Spinal cord (tissue), 10 donors: ENCODE data around the gene DAPL1. TPM values are rescaled to one million over a fixed set of nuclear protein-coding genes. Genes with fewer than 3 reads are reported as not detected.

Experiments used
- DNase-seq, 6 donors: peaks; one replicate each; pipeline versions ENCODE4 v3.0.0 to v3.0.0-alpha.2; 2013 to 2015; ENCODE audit warnings: low spot score in 6 of 6, low read depth in 4 of 6
- H3K27ac ChIP-seq: one replicate; pipeline ENCODE4 v1.5.1; 2013; ENCODE audit warnings: low read depth, low read length, control low read depth
- H3K27me3 ChIP-seq: one replicate; pipeline ENCODE4 v1.6.1; 2013; ENCODE audit warnings: low read length; ENCODE audit not compliant: control insufficient read depth, insufficient read depth
- H3K36me3 ChIP-seq: one replicate; pipeline ENCODE4 v1.6.1; 2013; ENCODE audit warnings: low read length; ENCODE audit not compliant: control insufficient read depth, insufficient read depth
- H3K4me1 ChIP-seq: one replicate; pipeline ENCODE4 v1.6.1; 2013; ENCODE audit warnings: low read length; ENCODE audit not compliant: control insufficient read depth, insufficient read depth
- H3K4me3 ChIP-seq: one replicate; pipeline ENCODE4 v1.5.1; 2013; ENCODE audit warnings: low read depth, low read length, control low read depth
- H3K9me3 ChIP-seq: one replicate; pipeline ENCODE4 v1.6.1; 2013; ENCODE audit warnings: low read length; ENCODE audit not compliant: control insufficient read depth, insufficient read depth
- WGBS: methylation state at CpG from one replicate; pipeline ENCODE4 v1.1.5; 2013; ENCODE audit warnings: missing lambda C conversion rate; ENCODE audit not compliant: insufficient coverage; 5-methylcytosine and 5-hydroxymethylcytosine counted together
- polyA plus RNA-seq, 2 donors: library from polyadenylated mRNA; unstranded; fragments of 120-200 nt; gene quantifications; one replicate each; pipeline ENCODE4 v1.2.1, GENCODE V29; 2013; ENCODE audit not compliant: insufficient read length in 2 of 2
- total RNA-seq, 2 donors: library from RNA; depleted of rRNA in 1 of 2; stranded (reverse); fragments of 120-200 nt in 1 of 2; fragments of >200 nt in 1 of 2; gene quantifications; one replicate each; pipeline versions ENCODE4 v1.2.3 to v1.2.4, GENCODE V29; 2013 to 2014
- donor health status: healthy.

The DAPL1 gene
- total and polyA plus RNA-seq, 4 donors = 0.89 to 1.8 (median 1.1) TPM; not detected in 1

DNA sequence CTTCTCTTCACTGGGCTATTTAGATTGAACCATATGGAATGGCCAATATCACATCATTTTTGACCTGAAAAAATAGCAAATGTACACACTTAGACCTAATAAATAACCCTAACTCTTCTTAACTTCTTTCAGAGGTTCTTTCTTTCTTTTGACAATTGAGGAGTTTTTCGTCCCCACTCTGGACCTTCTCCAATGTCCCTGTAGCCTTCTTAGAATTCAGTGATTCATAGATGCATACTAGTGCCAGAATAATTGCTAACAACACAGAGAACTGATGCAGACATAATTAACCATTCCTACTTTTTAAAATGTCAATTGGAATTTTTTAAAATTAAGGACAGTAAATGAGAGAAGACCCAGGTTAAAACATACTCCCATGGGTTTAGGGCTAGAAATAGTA lies 20.0 kb downstream of the DAPL1 start:
- no CpG with 5 or more reads among the region's 1 CpG for WGBS
- H3K4me3 ChIP-seq = no peak overlapping the region
- H3K9me3 ChIP-seq = no peaks in the 10 kb centered on the region
- H3K27me3 ChIP-seq = no peaks in the 10 kb centered on the region
- H3K27ac ChIP-seq = no peak overlapping the region
- no peak for DNase-seq
- H3K36me3 ChIP-seq = no peaks in the 10 kb centered on the region
- no peaks in the 10 kb centered on the region for H3K4me1 ChIP-seq

DNA sequence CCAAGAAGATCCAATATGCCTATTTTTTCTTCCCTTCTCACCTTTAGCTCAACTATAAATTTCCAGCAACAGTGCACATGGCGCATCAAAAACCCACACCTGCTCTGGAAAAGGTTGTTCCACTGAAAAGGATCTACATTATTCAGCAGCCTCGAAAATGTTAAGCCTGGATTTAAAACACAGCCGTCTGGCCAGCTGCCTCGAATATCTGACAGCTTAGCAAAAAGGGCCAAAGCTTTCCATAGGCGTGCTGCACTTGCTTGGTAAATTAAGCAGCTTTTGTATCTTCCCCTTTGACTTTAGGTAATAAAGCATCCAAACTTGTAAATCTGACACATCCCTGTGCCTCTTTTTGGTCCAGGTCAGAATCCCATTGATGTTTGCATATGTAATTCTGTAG lies 20.5 kb downstream of the DAPL1 start:
- no peak overlapping the region for H3K4me3 ChIP-seq
- no peaks in the 10 kb centered on the region for H3K4me1 ChIP-seq
- 65% methylated on average over 5 of the region's 5 CpGs for WGBS
- H3K36me3 ChIP-seq = no peaks in the 10 kb centered on the region
- peak in 2 of 6 donors; percentile 23 to 62 for DNase-seq
- no peaks in the 10 kb centered on the region for H3K27me3 ChIP-seq
- H3K9me3 ChIP-seq = no peaks in the 10 kb centered on the region
- no peak overlapping the region for H3K27ac ChIP-seq

DNA sequence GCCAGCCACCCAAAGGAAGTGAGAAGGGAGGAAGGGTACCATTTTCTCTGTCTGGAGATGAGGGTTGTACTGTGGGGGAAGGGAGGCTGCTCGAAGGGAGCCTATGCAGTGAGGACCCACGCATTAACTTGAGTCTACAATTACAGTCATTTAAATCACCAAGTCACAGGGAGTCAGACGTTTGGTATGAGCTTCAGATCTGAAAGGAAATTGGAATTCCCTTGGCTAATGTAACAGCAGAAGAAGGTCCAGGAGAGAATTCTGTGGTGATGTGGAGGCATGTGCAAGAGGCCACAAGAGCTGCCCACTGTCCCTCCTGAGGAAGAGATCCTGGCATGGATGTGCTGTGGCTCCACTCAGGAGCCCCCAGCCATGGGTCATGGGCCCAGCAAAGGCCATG lies 22.5 kb downstream of the DAPL1 start:
- DNase-seq = no peak
- Histone ChIP-seq H3K36me3 (no peaks in the 10 kb centered on the region), H3K4me3 (no peak overlapping the region), H3K4me1 (no peaks in the 10 kb centered on the region), H3K27me3 (no peaks in the 10 kb centered on the region), H3K27ac (no peak overlapping the region), H3K9me3 (no peaks in the 10 kb centered on the region)
- WGBS = 43% methylated on average over 1 of the region's 3 CpGs

DNA sequence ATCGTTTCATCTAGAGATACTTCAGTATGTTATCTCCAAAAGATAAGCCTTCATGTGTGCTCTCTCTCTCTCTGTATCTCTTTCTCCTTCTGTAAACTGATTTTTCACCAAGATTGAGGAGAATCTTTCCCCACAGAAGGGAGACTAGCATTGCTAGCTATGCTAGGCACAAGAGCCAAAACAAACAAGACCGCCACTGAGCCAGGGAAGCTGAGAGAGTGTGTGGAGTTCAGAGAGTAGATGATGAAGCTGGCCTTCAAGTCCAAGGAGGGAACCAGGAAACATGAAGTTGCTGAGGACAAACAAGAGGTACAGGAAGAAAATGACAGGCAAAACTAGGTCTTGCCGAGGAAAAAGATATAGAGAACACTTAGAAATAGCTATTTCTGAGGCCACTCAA lies 23.4 kb downstream of the DAPL1 start:
- 100% methylated on average over 2 of the region's 3 CpGs for WGBS
- H3K36me3 ChIP-seq = no peaks in the 10 kb centered on the region
- H3K9me3 ChIP-seq = no peaks in the 10 kb centered on the region
- H3K27ac ChIP-seq = peak overlapping the region; percentile 10
- peak in 1 of 6 donors; percentile 50 for DNase-seq
- H3K4me1 ChIP-seq = no peaks in the 10 kb centered on the region
- H3K27me3 ChIP-seq = no peaks in the 10 kb centered on the region
- H3K4me3 ChIP-seq = no peak overlapping the region

DNA sequence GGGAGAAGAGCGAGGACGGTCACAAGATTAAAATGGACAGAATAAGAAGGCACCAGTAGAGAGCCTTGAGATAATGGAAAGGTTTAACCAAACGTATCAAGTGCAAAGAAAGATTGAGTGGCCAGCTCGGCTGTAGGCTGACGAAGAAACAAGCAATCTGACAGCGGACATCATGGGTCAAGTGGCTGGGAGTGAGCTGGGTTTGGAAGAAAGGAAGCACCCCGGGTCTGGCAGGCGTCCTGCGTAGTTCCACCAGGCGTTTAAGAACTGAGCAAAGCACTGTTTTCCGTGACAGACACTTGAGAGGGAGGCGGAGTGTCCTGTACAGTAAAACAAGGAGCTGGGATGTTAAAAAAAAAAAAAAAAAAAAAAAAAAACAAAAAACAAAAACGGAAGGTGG lies 27.1 kb downstream of the DAPL1 start:
- Histone ChIP-seq H3K4me3 (no peak overlapping the region), H3K9me3 (no peaks in the 10 kb centered on the region), H3K27me3 (no peaks in the 10 kb centered on the region), H3K4me1 (no peaks in the 10 kb centered on the region), H3K36me3 (no peaks in the 10 kb centered on the region), H3K27ac (no peak overlapping the region)
- WGBS = 71% methylated on average over 8 of the region's 13 CpGs
- DNase-seq = no peak

DNA sequence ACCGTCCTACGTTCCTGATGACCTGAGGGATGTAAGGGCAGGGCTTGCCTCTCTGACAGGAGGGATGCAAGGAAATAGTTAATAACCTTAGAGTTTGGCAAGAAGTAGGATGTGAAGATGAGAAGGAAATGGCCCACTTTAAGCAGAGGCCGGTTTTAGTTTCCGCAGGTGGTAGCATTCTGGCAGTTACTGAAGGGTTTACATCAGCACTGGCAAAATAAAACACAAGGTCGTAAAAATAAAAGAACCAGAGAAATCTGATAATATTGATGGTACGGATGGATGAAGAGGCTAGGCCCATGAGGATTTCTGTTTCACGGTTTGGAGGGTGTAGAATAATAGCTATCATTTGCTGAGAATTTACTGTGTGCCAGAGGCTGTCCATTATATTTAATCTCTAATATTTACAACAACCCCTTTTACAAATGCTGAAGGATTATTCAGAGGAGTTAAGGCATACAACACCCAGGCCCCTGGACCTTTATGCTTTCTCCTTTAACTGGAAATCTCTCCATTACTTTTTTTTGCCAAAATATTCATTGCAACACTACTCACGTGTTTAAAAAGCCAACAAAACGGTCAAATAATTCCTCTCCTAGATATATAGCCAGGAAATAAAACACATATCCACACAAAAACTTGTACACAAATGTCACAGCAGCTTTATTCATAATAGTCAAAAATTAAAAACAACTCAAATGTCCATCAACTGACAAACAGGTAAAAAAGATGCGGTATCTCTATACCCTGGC lies 28.5 kb downstream of the DAPL1 start:
- Histone ChIP-seq H3K9me3 (no peaks in the 10 kb centered on the region), H3K27ac (no peak overlapping the region), H3K27me3 (no peaks in the 10 kb centered on the region), H3K4me1 (no peaks in the 10 kb centered on the region), H3K36me3 (no peaks in the 10 kb centered on the region), H3K4me3 (no peak overlapping the region)
- DNase-seq = no peak
- WGBS = 87% methylated on average over 6 of the region's 10 CpGs

DNA sequence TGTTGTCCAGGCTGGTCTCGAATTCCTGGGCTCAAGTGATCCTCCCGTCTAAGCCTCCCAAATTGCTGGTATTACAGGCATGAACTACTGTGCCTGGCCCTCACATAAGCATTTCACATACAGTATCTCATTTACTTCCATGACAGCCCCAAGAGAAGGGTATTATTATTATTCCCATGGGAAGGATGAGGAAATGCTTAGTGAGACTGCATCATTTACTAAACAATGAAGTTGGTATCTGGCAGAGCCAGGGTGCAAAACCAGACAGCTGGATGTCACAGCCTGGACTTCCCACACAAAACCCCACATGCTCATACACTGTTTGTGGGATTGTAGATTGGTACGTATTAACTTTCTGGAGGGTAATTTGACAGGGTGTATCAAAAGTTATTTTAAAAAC lies 29.9 kb downstream of the DAPL1 start:
- H3K4me3 ChIP-seq = no peak overlapping the region
- H3K36me3 ChIP-seq = no peaks in the 10 kb centered on the region
- no peaks in the 10 kb centered on the region for H3K9me3 ChIP-seq
- H3K27me3 ChIP-seq = no peaks in the 10 kb centered on the region
- H3K4me1 ChIP-seq = no peaks in the 10 kb centered on the region
- H3K27ac ChIP-seq = no peak overlapping the region
- DNase-seq = no peak
- WGBS = 100% methylated on average over 1 of the region's 3 CpGs

DNA sequence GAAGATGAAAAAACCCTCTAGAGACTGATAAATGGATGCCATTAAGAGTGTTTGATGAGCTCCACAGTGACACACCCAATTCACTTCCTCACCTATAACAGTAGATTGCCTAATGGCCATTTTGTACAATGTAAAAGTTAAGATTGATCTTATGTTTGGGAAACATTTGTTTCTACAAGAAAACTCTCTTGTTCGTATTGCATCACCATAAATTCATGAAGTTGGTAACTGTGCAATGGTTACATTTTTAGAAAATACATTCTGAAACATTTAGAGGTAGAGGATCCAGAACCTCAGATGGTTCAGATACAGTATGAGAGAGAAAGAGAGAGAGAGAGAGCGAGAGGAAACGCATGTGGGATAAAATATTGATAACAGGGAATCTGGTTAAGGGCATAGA lies 31.8 kb downstream of the DAPL1 start:
- no peak for DNase-seq
- H3K4me3 ChIP-seq = no peak overlapping the region
- WGBS = no CpG with 5 or more reads among the region's 3 CpGs

DNA sequence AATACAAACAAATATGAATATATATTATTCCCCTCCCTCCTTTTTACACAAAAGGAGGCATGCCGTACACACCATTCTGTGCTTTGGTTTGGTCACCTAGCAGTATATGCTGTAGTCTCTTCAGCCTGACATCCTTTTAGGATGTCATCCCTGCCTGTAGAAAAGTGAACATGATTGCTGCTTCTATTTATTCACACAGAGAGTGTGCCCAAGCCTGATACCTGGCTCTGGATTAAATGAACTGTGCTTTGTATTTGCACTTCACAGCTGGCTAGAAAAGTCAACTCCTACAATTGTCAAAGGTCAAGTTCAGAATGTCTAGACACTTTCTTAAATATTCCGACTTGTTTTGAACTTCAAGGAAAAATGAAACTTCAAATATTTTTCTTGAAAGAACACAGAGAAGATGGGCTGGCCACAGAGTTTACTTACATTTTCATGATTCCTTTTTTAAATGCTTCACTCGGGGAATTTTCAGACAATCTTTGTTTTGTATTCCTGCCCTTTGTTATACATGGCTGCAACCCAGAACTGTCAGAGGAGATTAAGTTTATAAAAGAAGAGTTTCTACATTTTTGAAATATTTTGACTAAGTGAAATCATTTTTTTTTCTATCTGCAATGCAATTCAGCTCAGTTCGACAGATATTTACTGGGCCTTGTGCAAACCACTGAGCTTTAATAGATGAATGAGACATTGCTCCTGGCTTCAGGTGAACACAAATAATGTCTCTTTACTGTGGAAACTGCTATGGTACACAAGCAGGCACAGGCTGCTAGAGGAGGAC lies 33.5 kb downstream of the DAPL1 start:
- peak in 1 of 6 donors; percentile 63 for DNase-seq
- Histone ChIP-seq H3K27me3 (no peaks in the 10 kb centered on the region), H3K9me3 (no peaks in the 10 kb centered on the region), H3K4me1 (no peaks in the 10 kb centered on the region), H3K36me3 (no peaks in the 10 kb centered on the region), H3K4me3 (no peak overlapping the region), H3K27ac (no peak overlapping the region)
- no CpG with 5 or more reads among the region's 4 CpGs for whole genome bisulfite sequencing

More for the DNA sequence above, 31.8 kb downstream of the DAPL1 start:
- no peaks in the 10 kb centered on the region for H3K27me3 ChIP-seq
- H3K4me1 ChIP-seq = no peaks in the 10 kb centered on the region
- H3K9me3 ChIP-seq = no peaks in the 10 kb centered on the region
- no peaks in the 10 kb centered on the region for H3K36me3 ChIP-seq
- no peak overlapping the region for H3K27ac ChIP-seq

DNA sequence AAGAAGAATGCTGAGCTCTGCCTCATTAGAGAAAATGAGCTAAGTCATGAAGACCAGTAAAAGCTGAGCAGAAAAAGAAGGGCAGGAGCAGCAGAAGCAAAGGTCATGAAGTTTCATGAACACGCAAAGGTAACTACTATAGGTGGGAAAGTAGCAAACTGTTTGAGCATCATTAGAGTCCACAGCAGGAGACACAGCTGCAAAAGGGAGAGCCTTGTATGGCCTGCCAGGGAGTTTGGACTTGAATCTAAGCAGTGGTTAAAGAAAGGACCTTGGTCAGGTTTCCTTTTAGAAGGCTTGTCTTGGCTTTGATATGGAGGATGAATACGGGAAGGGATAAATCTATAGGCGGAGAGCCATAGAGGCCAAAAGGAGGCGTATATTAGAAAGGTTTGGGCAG lies 34.0 kb downstream of the DAPL1 start:
- Histone ChIP-seq H3K27ac (no peak overlapping the region), H3K4me1 (no peaks in the 10 kb centered on the region), H3K27me3 (no peaks in the 10 kb centered on the region), H3K36me3 (no peaks in the 10 kb centered on the region), H3K4me3 (no peak overlapping the region), H3K9me3 (no peaks in the 10 kb centered on the region)
- no peak for DNase-seq
- WGBS = 79% methylated on average over 4 of the region's 4 CpGs
